Adipocyte (in vitro differentiated cells): ENCODE measurements around the gene RBMS3.
A peak's percentile ranks its signal among the peaks of the same experiment; 100 is the strongest.

ENCODE experiments used
- DNase-seq: peaks from one replicate; pipeline ENCODE4 v3.0.0-alpha.2; 2015; ENCODE audit warnings: low read depth
- H3K27me3 ChIP-seq: replicated peaks from 2 replicates; pipeline ENCODE4 v1.7.0; 2013; ENCODE audit warnings: mild to moderate bottlenecking, low read length, moderate library complexity; ENCODE audit not compliant: control insufficient read depth, insufficient read depth
- H3K36me3 ChIP-seq: 2 replicates; pipeline ENCODE4 v1.7.0; 2013; ENCODE audit warnings: low read length, mild to moderate bottlenecking, moderate library complexity; ENCODE audit not compliant: control insufficient read depth, insufficient read depth, severe bottlenecking
- H3K4me1 ChIP-seq: 2 replicates; pipeline ENCODE4 v1.7.0; 2013; ENCODE audit warnings: mild to moderate bottlenecking, low read length, moderate library complexity; ENCODE audit not compliant: control insufficient read depth, insufficient read depth
- H3K4me3 ChIP-seq: 2 replicates; pipeline ENCODE4 v1.7.0; 2013; ENCODE audit warnings: mild to moderate bottlenecking, low read length, moderate library complexity
- H3K9ac ChIP-seq: 2 replicates; pipeline ENCODE4 v1.7.0; 2013; ENCODE audit warnings: mild to moderate bottlenecking, low read length, moderate library complexity
- H3K9me3 ChIP-seq: 2 replicates; pipeline ENCODE4 v1.7.0; 2013; ENCODE audit warnings: mild to moderate bottlenecking, low read length, moderate library complexity; ENCODE audit not compliant: control insufficient read depth

Gene RBMS3

DNA sequence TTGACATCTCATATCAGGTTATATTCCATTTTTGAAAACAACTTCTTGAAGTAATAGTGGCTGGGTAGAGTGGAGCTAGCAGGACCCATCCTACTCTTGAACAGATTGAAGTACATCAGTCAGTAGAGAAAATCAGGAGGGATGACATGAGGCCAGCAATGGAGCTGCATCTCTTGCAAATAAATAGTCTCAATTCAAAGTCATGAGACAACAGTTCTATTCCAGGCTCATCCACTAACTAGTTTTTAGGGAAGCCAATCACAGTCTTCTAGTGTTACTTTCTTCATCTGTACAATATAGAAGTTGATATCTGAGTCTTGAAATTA, 477.2 kb downstream of the RBMS3 start:
- Histone ChIP-seq H3K4me1 (peaks cover 41% of the 10 kb centered on the region), H3K9me3 (no peaks in the 10 kb centered on the region), H3K36me3 (no peaks in the 10 kb centered on the region), H3K27me3 (no peaks in the 10 kb centered on the region), H3K9ac (peak overlapping the region; percentile 79), H3K4me3 (peak overlapping the region; percentile 71)
- DNase-seq = no peak

DNA sequence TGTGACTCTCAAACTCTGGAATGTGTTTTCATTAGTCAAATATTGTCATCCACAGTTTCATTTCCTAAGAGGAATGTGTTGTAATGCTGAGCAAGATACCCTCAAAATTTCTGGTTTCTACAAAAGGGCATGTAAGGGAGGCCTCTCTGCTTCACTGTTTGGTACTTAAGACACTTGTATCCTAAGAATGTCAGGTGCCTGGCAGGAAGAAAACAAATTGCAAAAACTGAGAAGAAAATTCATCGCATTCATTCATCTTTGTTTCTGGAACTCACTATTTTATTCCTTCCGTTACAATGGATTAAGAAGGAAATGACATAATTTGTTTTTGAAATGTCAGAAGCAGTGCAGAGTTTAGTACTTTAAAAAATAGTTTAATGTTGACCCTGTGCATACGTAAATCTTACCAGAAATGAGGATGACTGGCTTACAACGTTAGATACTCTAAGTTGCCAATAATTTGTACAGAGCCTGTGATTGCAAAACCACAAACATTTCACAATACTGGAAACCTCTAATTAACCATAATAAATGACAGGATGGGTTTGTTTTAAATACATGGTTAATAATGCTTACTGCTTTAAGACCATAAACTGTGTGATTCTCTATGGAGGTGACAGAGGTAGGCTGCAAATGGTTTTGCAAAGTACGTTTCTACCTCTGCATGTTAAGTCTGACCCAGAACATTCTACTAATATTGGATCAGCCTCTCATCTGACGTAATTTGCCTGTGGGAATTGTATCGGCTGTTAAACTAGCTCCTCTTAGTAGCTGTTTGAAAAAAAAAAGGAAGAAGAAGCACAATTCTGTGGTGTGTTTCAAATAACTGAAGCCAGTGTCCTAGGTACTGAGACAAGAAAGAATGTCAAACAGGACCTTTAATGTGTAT, 477.8 kb downstream of the RBMS3 start:
- Histone ChIP-seq H3K4me1 (peaks cover 47% of the 10 kb centered on the region), H3K9me3 (no peaks in the 10 kb centered on the region), H3K27me3 (no peaks in the 10 kb centered on the region), H3K4me3 (peak overlapping the region; percentile 71), H3K9ac (peak overlapping the region; percentile 79), H3K36me3 (no peaks in the 10 kb centered on the region)
- peak; percentile 87 for DNase-seq

DNA sequence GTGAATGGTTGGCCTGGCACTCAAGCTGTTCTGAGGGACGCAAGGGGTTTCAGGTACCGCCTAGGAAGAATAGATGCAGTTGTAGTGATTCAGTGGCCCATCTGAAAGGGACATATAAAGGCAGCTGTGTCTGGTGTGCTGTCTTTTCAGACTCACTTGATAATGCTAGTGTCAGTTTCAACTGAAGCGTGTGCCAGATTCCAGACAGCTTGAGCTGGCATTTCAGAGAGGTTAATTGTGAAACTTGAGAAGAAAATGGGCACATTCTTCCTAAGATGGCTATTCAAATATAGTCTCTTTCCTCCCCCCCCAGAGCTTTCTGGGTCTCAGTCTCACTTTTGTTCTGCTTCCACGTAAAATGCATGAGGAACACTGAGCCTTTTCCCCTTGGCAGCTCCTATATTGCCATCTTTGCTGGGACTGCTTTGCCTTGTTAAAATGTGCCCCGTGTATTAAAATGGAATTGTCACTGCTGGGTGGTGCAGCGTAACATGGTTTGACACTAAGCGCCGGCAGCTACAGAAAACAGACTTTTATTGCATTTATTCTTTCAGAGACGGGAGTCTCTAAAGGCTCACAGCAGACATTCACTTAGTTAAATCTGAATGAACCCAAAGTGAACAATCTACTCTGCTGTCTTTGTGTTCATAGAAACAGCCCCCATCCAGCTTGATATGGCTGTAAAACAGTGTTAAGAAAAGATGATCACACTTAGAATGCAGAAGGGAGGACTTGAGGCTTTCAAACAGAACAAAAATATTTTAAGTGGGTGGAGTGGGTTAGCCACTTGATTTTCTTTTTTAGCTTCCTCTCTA, 478.7 kb downstream of the RBMS3 start:
- Histone ChIP-seq H3K4me1 (peaks cover 57% of the 10 kb centered on the region), H3K27me3 (no peaks in the 10 kb centered on the region), H3K4me3 (peak overlapping the region; percentile 71), H3K9me3 (no peaks in the 10 kb centered on the region), H3K9ac (peak overlapping the region; percentile 79), H3K36me3 (no peaks in the 10 kb centered on the region)
- peak; percentile 60 for DNase-seq

DNA sequence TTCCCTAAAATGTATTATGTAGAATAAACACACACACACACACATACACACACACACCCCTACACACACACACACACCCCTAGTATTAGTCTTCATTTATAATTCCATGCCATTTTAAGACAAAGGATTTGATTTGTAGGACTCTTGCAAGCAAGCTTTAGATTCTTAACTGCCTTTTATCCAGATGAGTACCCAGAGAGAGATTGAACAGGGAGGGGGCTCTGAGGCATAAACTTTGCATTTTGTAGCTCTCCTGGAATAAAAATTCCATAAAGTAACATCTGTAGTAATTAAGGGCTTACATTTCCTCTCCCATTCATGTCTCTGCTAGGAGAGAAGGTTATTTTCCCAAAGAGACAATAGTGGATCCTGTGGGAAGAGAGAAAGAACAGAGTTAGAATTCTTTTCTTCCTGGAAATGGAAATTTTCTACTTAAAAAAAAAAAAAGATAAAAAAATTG, 479.4 kb downstream of the RBMS3 start:
- no peaks in the 10 kb centered on the region for H3K36me3 ChIP-seq
- peaks cover 61% of the 10 kb centered on the region for H3K4me1 ChIP-seq
- H3K27me3 ChIP-seq = no peaks in the 10 kb centered on the region
- no peak overlapping the region for H3K4me3 ChIP-seq
- DNase-seq = no peak
- peak overlapping the region; percentile 79 for H3K9ac ChIP-seq
- no peaks in the 10 kb centered on the region for H3K9me3 ChIP-seq

DNA sequence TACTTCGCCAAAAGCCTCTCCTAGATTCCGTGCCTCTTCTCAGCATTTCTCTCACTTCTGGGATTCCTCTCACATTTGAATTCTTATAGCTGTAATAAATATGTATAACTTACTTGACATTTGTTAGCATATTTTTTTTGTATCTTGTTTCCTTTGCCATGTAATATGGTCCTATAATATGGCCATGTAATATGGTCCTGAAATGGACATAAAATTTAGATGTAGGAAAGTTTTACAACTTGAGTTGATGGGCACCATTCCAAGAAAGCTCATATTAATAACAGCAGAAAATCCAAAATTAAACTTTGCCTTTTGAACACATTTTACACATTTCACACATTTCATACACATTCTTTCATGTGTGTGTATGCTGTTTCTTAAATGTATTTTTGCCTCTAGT, 480.6 kb downstream of the RBMS3 start:
- no peak for DNase-seq
- Histone ChIP-seq H3K4me3 (no peak overlapping the region), H3K9me3 (no peaks in the 10 kb centered on the region), H3K27me3 (no peaks in the 10 kb centered on the region), H3K4me1 (peaks cover 61% of the 10 kb centered on the region), H3K9ac (no peak overlapping the region), H3K36me3 (no peaks in the 10 kb centered on the region)

GRCh38 chr3:29763115-29763514, 482.2 kb downstream of the RBMS3 start:
- H3K36me3 ChIP-seq = no peaks in the 10 kb centered on the region
- H3K9me3 ChIP-seq = no peaks in the 10 kb centered on the region
- H3K27me3 ChIP-seq = no peaks in the 10 kb centered on the region
- H3K4me3 ChIP-seq = peak overlapping the region; percentile 7
- H3K9ac ChIP-seq = peak overlapping the region; percentile 57
- peaks cover 48% of the 10 kb centered on the region for H3K4me1 ChIP-seq
- peak; percentile 19 for DNase-seq

DNA sequence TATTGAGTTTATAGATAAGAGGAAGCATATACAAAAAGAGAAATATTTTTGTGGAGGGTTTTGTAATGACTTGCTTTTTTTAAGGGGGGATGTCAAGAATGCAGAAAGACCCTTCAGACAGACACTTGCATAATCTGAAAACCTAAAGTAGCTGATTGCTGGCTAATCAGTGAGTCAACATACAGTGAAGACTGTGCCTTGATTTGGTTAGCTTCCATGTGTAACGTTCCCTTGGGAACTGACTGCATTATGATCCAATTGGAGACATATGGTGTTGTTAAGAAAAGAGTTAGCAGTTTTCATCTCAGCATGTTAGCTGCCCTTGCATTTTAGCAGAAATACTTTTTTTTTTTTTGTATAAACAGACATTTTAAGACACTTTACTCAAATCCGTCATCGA, 483.2 kb downstream of the RBMS3 start:
- H3K36me3 ChIP-seq = no peaks in the 10 kb centered on the region

GRCh38 chr3:29764603-29765254, 483.9 kb downstream of the RBMS3 start:
- H3K27me3 ChIP-seq = no peaks in the 10 kb centered on the region
- H3K4me3 ChIP-seq = no peak overlapping the region
- DNase-seq = peak; percentile 92
- H3K9me3 ChIP-seq = no peaks in the 10 kb centered on the region
- peak overlapping the region; percentile 30 for H3K9ac ChIP-seq
- no peaks in the 10 kb centered on the region for H3K36me3 ChIP-seq
- peaks cover 33% of the 10 kb centered on the region for H3K4me1 ChIP-seq

More for the DNA sequence above, 483.2 kb downstream of the RBMS3 start:
- peaks cover 39% of the 10 kb centered on the region for H3K4me1 ChIP-seq
- no peaks in the 10 kb centered on the region for H3K9me3 ChIP-seq
- peak overlapping the region; percentile 10 for H3K9ac ChIP-seq
- no peaks in the 10 kb centered on the region for H3K27me3 ChIP-seq
- DNase-seq = peak; percentile 80
- no peak overlapping the region for H3K4me3 ChIP-seq

GRCh38 chr3:29771602-29772001, 490.7 kb downstream of the RBMS3 start:
- Histone ChIP-seq H3K4me3 (no peak overlapping the region), H3K9me3 (no peaks in the 10 kb centered on the region), H3K4me1 (peaks cover 3% of the 10 kb centered on the region), H3K36me3 (no peaks in the 10 kb centered on the region), H3K9ac (no peak overlapping the region), H3K27me3 (no peaks in the 10 kb centered on the region)
- no peak for DNase-seq

GRCh38 chr3:29772436-29772835, 491.6 kb downstream of the RBMS3 start:
- DNase-seq = no peak
- Histone ChIP-seq H3K9ac (no peak overlapping the region), H3K36me3 (no peaks in the 10 kb centered on the region), H3K4me3 (no peak overlapping the region), H3K9me3 (no peaks in the 10 kb centered on the region), H3K4me1 (peaks cover 3% of the 10 kb centered on the region), H3K27me3 (no peaks in the 10 kb centered on the region)

GRCh38 chr3:29773481-29773880, 492.6 kb downstream of the RBMS3 start:
- Histone ChIP-seq H3K9me3 (no peaks in the 10 kb centered on the region), H3K4me3 (no peak overlapping the region), H3K9ac (no peak overlapping the region), H3K4me1 (peaks cover 3% of the 10 kb centered on the region), H3K27me3 (no peaks in the 10 kb centered on the region), H3K36me3 (no peaks in the 10 kb centered on the region)
- no peak for DNase-seq
